ENCODE measurements around the gene RBMY1D.
"Not testable (repeated sequence)": the region's sequence is repeated elsewhere in the genome, so short reads cannot be mapped to it uniquely, and the experiment has no call there.

The RBMY1D gene

GRCh38 chrY:21894426-21894825 lies at the start of gene RBMY1D:
Gene RBMY1D, minus strand, starts transcription at chrY:21894526. Its CDS starts 2,013 bp downstream, at chrY:21892513.
- TF ChIP-seq CTCF (IDR thresholded peaks at IDR 0.05) = not testable (repeated sequence)

- TF ChIP-seq CTCF (IDR thresholded peaks at IDR 0.05) = not testable (repeated sequence)
Observed at GRCh38 chrY:21917932-21918331, 23.6 kb upstream of the RBMY1D start, which contains the start of gene RBMY1E. Gene RBMY1E, minus strand, starts transcription at chrY:21918032. Its CDS starts 1,978 bp downstream, at chrY:21916054.

GRCh38 chrY:21845481-21845880 lies 48.8 kb downstream of the RBMY1D start:
- TF ChIP-seq CTCF (IDR thresholded peaks at IDR 0.05) = no peak

GRCh38 chrY:21842090-21842489 lies 52.2 kb downstream of the RBMY1D start:
- no peak for TF ChIP-seq CTCF (IDR thresholded peaks at IDR 0.05)

- TF ChIP-seq CTCF (IDR thresholded peaks at IDR 0.05) = no peak
Observed at GRCh38 chrY:21839489-21839888, 54.8 kb downstream of the RBMY1D start.

- no peak for TF ChIP-seq CTCF (IDR thresholded peaks at IDR 0.05)
Observed at GRCh38 chrY:21836343-21836742, 58.0 kb downstream of the RBMY1D start.

- no peak for TF ChIP-seq CTCF (IDR thresholded peaks at IDR 0.05)
Observed at GRCh38 chrY:21835052-21835451, 59.3 kb downstream of the RBMY1D start.

All from LNCAP (cell line).